Nephron (organoid): ENCODE data around the gene CRACDL.
A peak's percentile ranks its signal among the peaks of the same experiment; 100 is the strongest.

ENCODE experiments used
- H3K27ac Mint-ChIP-seq, 3 experiments: 2 replicates each; pipeline ENCODE4 v1.8.0; 2020; ENCODE audit warnings: mixed read lengths in 3 of 3, mild to moderate bottlenecking in 2 of 3, moderate library complexity in 1 of 3
- H3K27me3 Mint-ChIP-seq: 2 replicates; pipeline ENCODE4 v1.8.0; 2021; ENCODE audit warnings: low read depth, mild to moderate bottlenecking, moderate library complexity, mixed read lengths
- H3K36me3 Mint-ChIP-seq: 2 replicates; pipeline ENCODE4 v1.8.0; 2020; ENCODE audit warnings: low read depth, mixed read lengths
- H3K4me1 Mint-ChIP-seq: 2 replicates; pipeline ENCODE4 v1.8.0; 2020; ENCODE audit warnings: mixed read lengths
- H3K4me3 Mint-ChIP-seq, 3 experiments: 2 replicates each; pipeline ENCODE4 v1.8.0; 2020; ENCODE audit warnings: mild to moderate bottlenecking in 3 of 3, mixed read lengths in 3 of 3, moderate library complexity in 2 of 3
- H3K9me3 Mint-ChIP-seq: 2 replicates; pipeline ENCODE4 v1.8.0; 2020; ENCODE audit warnings: mixed read lengths
- TF ChIP-seq, protein P1 (sequence below), 3 experiments: fragments of 200-600 bp; sonication (generic); IDR thresholded peaks; one replicate each; pipeline ENCODE4 v1.5.0; 2021; ENCODE audit warnings: antibody characterized with exemption in 3 of 3; ENCODE audit not compliant: unreplicated experiment in 3 of 3

CRACDL gene

DNA sequence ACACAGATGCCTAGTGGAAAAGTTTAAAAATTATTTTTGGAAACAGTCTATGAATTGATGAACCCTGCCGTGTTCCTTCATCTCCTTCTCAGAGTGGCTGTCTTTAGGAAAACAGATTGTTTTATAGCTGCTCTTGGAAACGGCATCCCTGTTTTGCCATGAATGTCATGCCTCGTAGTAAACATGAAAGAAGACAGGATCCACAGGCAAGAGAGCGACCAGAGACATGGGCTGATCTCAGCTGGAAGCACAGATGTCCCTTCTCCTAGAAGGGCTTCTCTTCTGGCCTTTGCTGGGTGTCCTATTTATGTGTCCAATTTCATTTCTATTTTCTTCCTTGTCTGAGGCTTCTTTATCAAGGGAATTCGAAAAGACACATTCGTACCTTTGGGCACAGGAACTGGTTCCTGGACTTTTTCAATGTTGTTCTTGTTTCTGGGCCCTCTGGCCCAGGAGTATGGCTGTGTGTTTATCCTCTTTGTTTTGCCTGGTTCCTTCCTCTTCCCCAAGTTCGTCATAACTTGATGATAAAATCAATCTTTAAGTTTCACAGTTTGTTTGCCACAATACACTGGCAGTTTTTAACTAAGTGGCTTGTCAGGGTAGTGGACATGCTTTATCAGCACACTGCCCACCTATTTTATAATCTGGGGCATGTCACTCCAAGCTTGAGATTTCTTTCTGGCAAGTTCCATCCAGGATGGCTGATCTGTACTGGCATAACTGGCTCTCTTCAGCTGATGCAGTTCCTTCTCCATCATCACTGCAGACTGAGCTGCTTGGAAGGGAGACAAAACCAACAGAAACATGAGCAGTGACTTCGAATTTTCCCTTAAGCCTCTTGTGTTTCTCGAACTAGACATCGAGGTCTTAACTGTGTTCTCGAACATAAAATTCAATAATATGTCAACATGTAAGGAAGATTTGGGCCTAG lies 141.9 kb downstream of the CRACDL start:
- H3K27me3 Mint-ChIP-seq = peaks cover 10% of the 10 kb centered on the region
- H3K9me3 Mint-ChIP-seq = no peaks in the 10 kb centered on the region
- peaks cover 9% of the 10 kb centered on the region for H3K4me1 Mint-ChIP-seq
- TF ChIP-seq, protein P1, sequence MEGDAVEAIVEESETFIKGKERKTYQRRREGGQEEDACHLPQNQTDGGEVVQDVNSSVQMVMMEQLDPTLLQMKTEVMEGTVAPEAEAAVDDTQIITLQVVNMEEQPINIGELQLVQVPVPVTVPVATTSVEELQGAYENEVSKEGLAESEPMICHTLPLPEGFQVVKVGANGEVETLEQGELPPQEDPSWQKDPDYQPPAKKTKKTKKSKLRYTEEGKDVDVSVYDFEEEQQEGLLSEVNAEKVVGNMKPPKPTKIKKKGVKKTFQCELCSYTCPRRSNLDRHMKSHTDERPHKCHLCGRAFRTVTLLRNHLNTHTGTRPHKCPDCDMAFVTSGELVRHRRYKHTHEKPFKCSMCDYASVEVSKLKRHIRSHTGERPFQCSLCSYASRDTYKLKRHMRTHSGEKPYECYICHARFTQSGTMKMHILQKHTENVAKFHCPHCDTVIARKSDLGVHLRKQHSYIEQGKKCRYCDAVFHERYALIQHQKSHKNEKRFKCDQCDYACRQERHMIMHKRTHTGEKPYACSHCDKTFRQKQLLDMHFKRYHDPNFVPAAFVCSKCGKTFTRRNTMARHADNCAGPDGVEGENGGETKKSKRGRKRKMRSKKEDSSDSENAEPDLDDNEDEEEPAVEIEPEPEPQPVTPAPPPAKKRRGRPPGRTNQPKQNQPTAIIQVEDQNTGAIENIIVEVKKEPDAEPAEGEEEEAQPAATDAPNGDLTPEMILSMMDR (IDR thresholded peaks at IDR 0.05; ENCODE audit: unreplicated experiment in 3 of 3) = no peak
- no peaks in the 10 kb centered on the region for H3K36me3 Mint-ChIP-seq
- peak overlapping the region in 1 of 3 experiments; percentile 40 for H3K27ac Mint-ChIP-seq
- no peak overlapping the region for H3K4me3 Mint-ChIP-seq

DNA sequence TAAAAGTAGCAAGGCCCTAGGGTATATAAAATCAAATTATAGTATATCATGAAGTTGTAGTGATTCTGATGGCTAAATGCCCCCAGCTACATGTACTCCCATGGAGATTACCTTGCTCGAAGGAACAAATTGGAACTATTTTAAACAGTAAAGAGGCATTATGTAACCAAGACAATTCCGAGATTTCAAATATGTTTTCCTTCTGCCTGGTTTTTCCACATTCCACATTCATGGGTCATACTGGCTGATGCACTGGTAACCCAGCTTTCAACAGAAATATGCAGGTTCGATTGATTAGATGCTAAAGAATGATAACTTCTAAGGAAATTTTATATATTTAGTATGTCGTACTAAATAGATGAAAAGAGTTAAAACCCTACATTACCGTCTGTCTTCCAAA lies 142.8 kb downstream of the CRACDL start:
- Mint-ChIP-seq H3K4me1 (peaks cover 9% of the 10 kb centered on the region), H3K27me3 (peaks cover 10% of the 10 kb centered on the region), H3K27ac (no peak overlapping the region), H3K9me3 (no peaks in the 10 kb centered on the region), H3K36me3 (no peaks in the 10 kb centered on the region), H3K4me3 (no peak overlapping the region)
- TF ChIP-seq, protein P1 (IDR thresholded peaks at IDR 0.05; ENCODE audit: unreplicated experiment in 3 of 3) = no peak

DNA sequence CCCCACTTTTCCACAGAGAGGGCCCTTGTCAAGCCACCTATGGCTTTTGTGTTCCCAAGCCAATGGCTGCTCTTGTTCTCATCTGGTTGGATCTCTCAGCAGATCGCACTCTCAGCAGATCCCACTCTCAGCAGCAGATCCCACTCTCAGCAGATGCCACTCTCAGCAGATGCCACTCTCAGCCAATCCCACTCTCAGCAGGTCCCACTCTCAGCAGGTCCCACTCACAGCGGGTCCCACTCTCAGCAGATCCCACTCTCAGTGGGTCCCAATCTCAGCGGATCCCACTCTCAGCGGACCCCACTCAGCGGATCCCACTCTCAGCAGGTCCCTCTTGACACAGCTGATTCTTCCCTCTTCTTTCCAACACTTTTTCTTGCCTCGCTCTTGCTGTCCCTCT lies 145.8 kb downstream of the CRACDL start:
- Mint-ChIP-seq H3K36me3 (no peaks in the 10 kb centered on the region), H3K4me1 (peaks cover 9% of the 10 kb centered on the region), H3K27me3 (peaks cover 7% of the 10 kb centered on the region), H3K27ac (no peak overlapping the region), H3K4me3 (no peak overlapping the region), H3K9me3 (no peaks in the 10 kb centered on the region)
- TF ChIP-seq, protein P1 (IDR thresholded peaks at IDR 0.05; ENCODE audit: unreplicated experiment in 3 of 3) = no peak

DNA sequence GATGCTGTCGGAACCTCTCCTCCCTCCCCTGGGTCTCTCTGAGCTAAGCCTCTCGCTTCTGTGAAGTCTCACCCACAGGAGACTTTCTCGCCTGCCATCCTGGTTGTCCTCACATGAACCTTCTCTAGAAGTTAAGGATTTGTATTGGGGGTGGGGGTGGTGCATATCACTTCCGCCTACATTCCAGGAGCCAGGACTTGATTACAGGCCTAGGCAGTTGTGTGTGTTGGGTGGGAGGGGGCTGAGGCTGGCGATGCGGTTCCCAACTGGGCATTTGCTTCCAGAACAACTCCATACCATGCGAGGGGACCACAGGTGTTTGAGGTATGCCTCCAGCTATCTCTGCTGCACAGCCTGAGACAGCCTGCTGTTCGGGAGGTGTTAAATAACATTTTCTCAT lies 148.3 kb downstream of the CRACDL start:
- no peak overlapping the region for H3K27ac Mint-ChIP-seq
- no peak overlapping the region for H3K4me3 Mint-ChIP-seq
- H3K27me3 Mint-ChIP-seq = peaks cover 7% of the 10 kb centered on the region
- no peaks in the 10 kb centered on the region for H3K4me1 Mint-ChIP-seq
- H3K9me3 Mint-ChIP-seq = peaks cover 2% of the 10 kb centered on the region
- no peaks in the 10 kb centered on the region for H3K36me3 Mint-ChIP-seq
- TF ChIP-seq, protein P1 (IDR thresholded peaks at IDR 0.05; ENCODE audit: unreplicated experiment in 3 of 3) = no peak

DNA sequence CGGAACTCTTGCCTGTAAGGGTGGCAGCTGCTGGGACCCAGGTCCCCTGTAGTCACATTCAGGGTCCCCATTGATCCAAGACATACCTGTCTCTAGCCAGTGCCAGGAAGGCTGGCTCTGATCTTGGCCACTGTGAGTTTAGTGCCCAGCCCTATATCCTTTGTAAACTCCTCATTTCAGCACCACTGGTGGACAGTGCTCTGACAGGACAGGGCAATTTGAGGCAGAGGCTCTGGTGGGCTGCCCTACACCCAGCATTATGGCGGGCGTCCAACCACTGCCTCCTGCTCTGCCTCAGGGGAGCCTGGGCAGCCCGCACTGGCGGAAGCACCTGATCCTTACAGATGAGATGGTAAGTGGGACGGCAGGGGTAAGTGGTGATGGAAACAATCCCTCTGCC lies 149.8 kb downstream of the CRACDL start:
- Mint-ChIP-seq H3K27ac (no peak overlapping the region), H3K4me1 (no peaks in the 10 kb centered on the region), H3K4me3 (no peak overlapping the region), H3K9me3 (peaks cover 14% of the 10 kb centered on the region), H3K27me3 (peaks cover 7% of the 10 kb centered on the region), H3K36me3 (peaks cover 5% of the 10 kb centered on the region)
- TF ChIP-seq, protein P1 (IDR thresholded peaks at IDR 0.05; ENCODE audit: unreplicated experiment in 3 of 3) = no peak

DNA sequence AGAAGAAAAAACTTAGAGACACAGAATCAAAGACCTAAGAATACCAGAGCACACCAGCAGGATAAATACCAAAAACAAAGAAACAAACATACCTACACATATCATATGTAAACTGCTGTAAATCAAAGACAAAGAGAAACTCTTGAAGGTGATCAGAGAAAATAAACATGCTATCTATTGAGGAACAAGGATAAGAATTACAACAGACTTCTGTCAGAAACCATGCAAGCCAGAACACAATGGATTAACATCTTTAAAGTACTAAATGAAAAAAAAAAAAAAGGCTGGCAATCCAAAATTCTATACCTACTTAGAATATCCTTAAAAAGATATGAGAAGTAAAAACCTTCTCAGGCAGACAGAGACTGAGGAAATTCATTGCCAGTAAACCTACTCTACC lies 153.5 kb downstream of the CRACDL start:
- Mint-ChIP-seq H3K27me3 (no peaks in the 10 kb centered on the region), H3K4me1 (no peaks in the 10 kb centered on the region), H3K36me3 (peaks cover 5% of the 10 kb centered on the region), H3K27ac (no peak overlapping the region), H3K4me3 (no peak overlapping the region), H3K9me3 (peaks cover 23% of the 10 kb centered on the region)
- TF ChIP-seq, protein P1 (IDR thresholded peaks at IDR 0.05; ENCODE audit: unreplicated experiment in 3 of 3) = no peak
